ENCODE data around the gene DLGAP1. TPM values are rescaled to one million over a fixed set of nuclear protein-coding genes. Genes with fewer than 3 reads are reported as not detected.
A peak's percentile ranks its signal among the peaks of the same experiment; 100 is the strongest.

Gene DLGAP1
- total and polyA plus RNA-seq, 2 of the 4 experiments (the other 2 are of a cell fraction): under 0.01 to 0.09 TPM

- no peak overlapping the region for H2BK15ac ChIP-seq (ENCODE audit: low read depth, low read length)
- no peak overlapping the region for H4K91ac ChIP-seq (ENCODE audit: insufficient read depth, low read depth, low read length)
- H2AFZ ChIP-seq (replicated peaks; ENCODE audit: low read length, poor library complexity): no peak overlapping the region
- H3K18ac ChIP-seq (ENCODE audit: low read depth, low read length): no peak overlapping the region
- no peak overlapping the region for H4K8ac ChIP-seq (ENCODE audit: low read depth in 2 of 2, low read length in 2 of 2)
- no peak overlapping the region for H3K9ac ChIP-seq (ENCODE audit: low read depth, low read length)
- ATAC-seq (ENCODE audit: low read depth): peak; percentile 92
- H4K20me1 ChIP-seq (ENCODE audit: insufficient read depth, low read length): no peaks in the 10 kb centered on the region
- no peaks in the 10 kb centered on the region for H3K9me1 ChIP-seq (ENCODE audit: insufficient read depth, low read length)
- no peak overlapping the region for H2BK5ac ChIP-seq (ENCODE audit: low read depth, low read length, poor library complexity, severe bottlenecking)
- TF ChIP-seq RAD21 (IDR thresholded peaks at IDR 0.05; ENCODE audit: low read length): no peak
- no peak for TF ChIP-seq BHLHE40 (IDR thresholded peaks at IDR 0.05; ENCODE audit: low read depth, low read length)
- TF ChIP-seq ELK1 (IDR thresholded peaks at IDR 0.05; ENCODE audit: borderline replicate concordance, low read depth, low read length): no peak
- TF ChIP-seq MAZ (IDR thresholded peaks at IDR 0.05; ENCODE audit: borderline replicate concordance, low read depth, low read length): no peak
- no peak for TF ChIP-seq MAFK (IDR thresholded peaks at IDR 0.05; ENCODE audit: low read depth, low read length)
- TF ChIP-seq USF2 (IDR thresholded peaks at IDR 0.05; ENCODE audit: low read depth, low read length): no peak
- no peak for TF ChIP-seq POLR2A (IDR thresholded peaks at IDR 0.05; ENCODE audit: low read depth, low read length)
- TF ChIP-seq MXI1 (IDR thresholded peaks at IDR 0.05; ENCODE audit: borderline replicate concordance, low read depth, low read length): no peak
- no peak for TF ChIP-seq RCOR1 (IDR thresholded peaks at IDR 0.05; ENCODE audit: insufficient replicate concordance, low read length)
- no peak for TF ChIP-seq CEBPB (IDR thresholded peaks at IDR 0.05; ENCODE audit: low read depth, low read length)
- no peak for TF ChIP-seq FOS (IDR thresholded peaks at IDR 0.05; ENCODE audit: low read depth, low read length)
- ChIA-PET CTCF (no interaction called here), POLR2A (ENCODE audit: unreplicated experiment) (no interaction called here)
- no peaks in the 10 kb centered on the region for H3K9me3 ChIP-seq (ENCODE audit: control insufficient read depth, insufficient read depth, low read length)
- H3K79me1 ChIP-seq (ENCODE audit: low read depth in 1 of 2, low read length in 2 of 2): no peaks in the 10 kb centered on the region
- intact Hi-C loops (cut with micrococcal nuclease) (no loop called here), dilution Hi-C loops (cut with HindIII; ENCODE audit: low sequenced_read_pairs, unreplicated experiment) (no loop called here), in situ Hi-C loops (cut with MboI; ENCODE audit: low sequenced_read_pairs) (no loop called here)
- no peak overlapping the region for H3K14ac ChIP-seq (replicated peaks; ENCODE audit: low read depth, low read length)
- no peak overlapping the region for H4K5ac ChIP-seq (ENCODE audit: low read depth, low read length)
- H3K4me1 ChIP-seq (ENCODE audit: control insufficient read depth, insufficient read depth, low read length): no peaks in the 10 kb centered on the region
- no peak overlapping the region for H3K23ac ChIP-seq (ENCODE audit: low read depth, low read length)
- no peak overlapping the region for H2BK20ac ChIP-seq (ENCODE audit: low read depth, low read length)
- H3K4me3 ChIP-seq (ENCODE audit: insufficient read depth, low read depth, low read length): no peak overlapping the region
- DNase-seq: peak; percentile 26
- no peaks in the 10 kb centered on the region for H3K27me3 ChIP-seq (ENCODE audit: control insufficient read depth, insufficient read depth, low read length)
- no peaks in the 10 kb centered on the region for H3K36me3 ChIP-seq (ENCODE audit: control insufficient read depth, insufficient read depth, low read length)
- H2BK120ac ChIP-seq (ENCODE audit: low read depth, low read length): no peak overlapping the region
- WGBS, 2 experiments (ENCODE audit: extremely low coverage in 2 of 2, insufficient read length in 1 of 2): no CpG with 5 or more reads among the region's 3 CpGs
- no peak overlapping the region for H3K4ac ChIP-seq (ENCODE audit: low read depth, low read length)
- H2AK5ac ChIP-seq (ENCODE audit: low read depth, low read length): no peak overlapping the region
- H2AK9ac ChIP-seq (replicated peaks; ENCODE audit: low read depth, low read length, poor library complexity): no peak overlapping the region
- H3K27ac ChIP-seq (ENCODE audit: insufficient read depth, low read length): no peak overlapping the region
- H3K4me2 ChIP-seq (ENCODE audit: low read depth, low read length): no peak overlapping the region
- BruUV-seq (replicated peaks): no TSS peak
- no peak overlapping the region for H3K56ac ChIP-seq (ENCODE audit: extremely low read depth, insufficient read depth, low read length)
These were observed 380.5 kb downstream of the DLGAP1 start for GRCh38 chr18:4074647-4075046.
